HepG2 (cell line): ENCODE measurements around the gene GOLT1A. TPM values are rescaled to one million over a fixed set of nuclear protein-coding genes. Genes with fewer than 3 reads are reported as not detected.

Experiments used
- AKAP8 ChIP-seq: sonication (generic); formaldehyde crosslinking; IDR thresholded peaks from 2 replicates; pipeline ENCODE4 v1.5.1; 2020; ENCODE audit warnings: mild to moderate bottlenecking, missing genetic modification reagents
- IRF2 ChIP-seq: IDR thresholded peaks from 2 replicates; pipeline ENCODE4 v1.6.1; 2018; ENCODE audit warnings: missing genetic modification reagents, missing compliant biosample characterization
- ZFY ChIP-seq: sonication (generic); formaldehyde crosslinking; IDR thresholded peaks from 2 replicates; pipeline ENCODE4 v1.4.0; 2020; ENCODE audit warnings: missing genetic modification reagents
- ZNF496 ChIP-seq: sonication (generic); formaldehyde crosslinking; IDR thresholded peaks from 2 replicates; pipeline ENCODE4 v1.8.1; 2023; ENCODE audit warnings: mild to moderate bottlenecking, moderate library complexity, missing genetic modification reagents; ENCODE audit not compliant: insufficient replicate concordance
- ZNF629 ChIP-seq: sonication (generic); formaldehyde crosslinking; conservative IDR thresholded peaks from 2 replicates; pipeline ENCODE4 v1.5.0; 2020; ENCODE audit warnings: missing genetic modification reagents
- ZNF709 ChIP-seq: sonication (generic); formaldehyde crosslinking; IDR thresholded peaks from 2 replicates; pipeline ENCODE4 v1.5.0; 2020; ENCODE audit warnings: mild to moderate bottlenecking, missing genetic modification reagents
- ZSCAN20 ChIP-seq: sonication (generic); formaldehyde crosslinking; IDR thresholded peaks from 2 replicates; pipeline ENCODE4 v1.4.0; 2020; ENCODE audit warnings: missing genetic modification reagents, mild to moderate bottlenecking, borderline replicate concordance
- polyA plus RNA-seq, 8 experiments: library from polyadenylated mRNA; depleted of rRNA in 3 of 8; stranded (reverse) in 7 of 8; unstranded in 1 of 8; fragments of >200 nt; fragmentation: Illumina TruSeq in 4 of 8; extraction: Trizol in 4 of 8; gene quantifications; 2 replicates each; pipeline versions ENCODE4 v1.2.1 to v1.2.3, GENCODE V29; 2011 to 2016; ENCODE audit warnings: low read depth in 4 of 8, missing spikeins in 1 of 8, mixed read lengths in 1 of 8; ENCODE audit not compliant: insufficient read depth in 1 of 8
- total RNA-seq, 5 experiments: library from RNA; depleted of rRNA; stranded (reverse); fragments of >200 nt; fragmentation: Illumina TruSeq; extraction: Trizol; gene quantifications; 2 replicates each; pipeline ENCODE4 v1.2.3, GENCODE V29; 2016; ENCODE audit warnings: low read depth in 1 of 5
- TF ChIP-seq, protein P1 (sequence below): IDR thresholded peaks from 2 replicates; pipeline ENCODE4 v1.6.1; 2016; ENCODE audit warnings: low read depth
- TF ChIP-seq, protein P2 (sequence below): sonication (generic); formaldehyde crosslinking; IDR thresholded peaks from 2 replicates; pipeline ENCODE4 v1.8.1; 2023; ENCODE audit warnings: missing genetic modification reagents, mild to moderate bottlenecking, borderline replicate concordance
- TF ChIP-seq, protein P3 (sequence below): sonication (generic); formaldehyde crosslinking; IDR thresholded peaks from 2 replicates; pipeline ENCODE4 v1.9.0; 2021; ENCODE audit warnings: mild to moderate bottlenecking, missing genetic modification reagents
- TF ChIP-seq, protein P4 (sequence below): IDR thresholded peaks from 2 replicates; pipeline ENCODE4 v1.4.0; 2020; ENCODE audit warnings: mild to moderate bottlenecking, missing genetic modification reagents
- TF ChIP-seq, protein P5 (sequence below): sonication (generic); formaldehyde crosslinking; IDR thresholded peaks from 2 replicates; pipeline ENCODE4 v1.5.1; 2020; ENCODE audit warnings: mild to moderate bottlenecking, missing genetic modification reagents, borderline replicate concordance

GOLT1A gene
- total and polyA plus RNA-seq, 2 of the 13 experiments (the other 11 are each of a cell fraction or from before 2014, with no cell fraction given), result 25.8 to 28.0 TPM

DNA sequence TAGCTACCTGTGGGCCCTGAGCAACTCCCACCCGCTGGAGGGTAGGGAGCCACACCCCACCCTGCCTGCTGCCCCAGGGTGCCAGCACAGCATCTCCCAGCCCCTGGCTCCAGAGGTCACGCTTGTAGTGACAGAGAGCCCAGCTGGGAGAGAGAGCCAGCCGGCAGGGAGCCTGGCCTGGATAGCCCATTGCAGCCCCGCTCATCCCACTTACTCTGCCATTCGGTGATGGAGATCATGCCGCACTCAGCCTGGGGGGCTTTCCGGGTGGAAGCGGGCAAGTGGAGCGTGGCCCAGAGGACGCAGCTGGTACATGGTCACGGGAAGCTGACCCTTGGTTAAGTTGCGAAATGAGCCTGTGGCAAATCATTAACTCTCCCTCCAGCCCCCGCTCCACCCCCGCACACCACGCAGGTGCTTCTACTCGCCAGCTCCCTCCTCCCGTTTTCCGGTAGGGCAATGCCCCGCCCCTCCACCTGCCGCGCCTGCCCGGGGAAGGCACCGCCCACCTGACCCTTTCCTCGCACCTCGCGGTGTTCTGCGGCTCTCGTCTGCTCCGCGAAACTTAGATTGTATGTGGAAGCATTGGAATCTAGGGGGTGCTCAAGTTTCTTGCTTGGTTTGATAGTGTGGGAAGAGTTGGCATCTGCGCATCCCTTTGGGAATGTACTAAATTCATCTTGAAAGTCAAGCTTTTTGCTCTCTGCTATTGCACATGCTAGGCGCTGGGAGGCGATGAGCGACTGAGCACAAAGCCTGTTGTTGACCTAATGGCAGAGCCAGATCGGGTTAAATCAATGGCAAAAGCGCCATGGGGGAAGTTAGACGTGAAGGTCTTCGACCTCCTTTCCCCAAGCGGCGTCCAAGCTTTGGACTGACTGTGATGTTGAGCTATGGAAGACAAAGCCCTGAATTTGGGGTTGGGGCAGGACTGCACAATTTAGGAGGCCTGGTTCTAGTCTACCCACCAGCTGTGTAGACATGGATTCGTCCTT lies at the start of gene GOLT1A (continued):
- 0 out of 2 replicates have a peak, but pooled peaks have one; percentile 11 for TF ChIP-seq ZNF629 (CRISPR knock-in tag)
- no peak for TF ChIP-seq ZNF496
- TF ChIP-seq, protein P1, sequence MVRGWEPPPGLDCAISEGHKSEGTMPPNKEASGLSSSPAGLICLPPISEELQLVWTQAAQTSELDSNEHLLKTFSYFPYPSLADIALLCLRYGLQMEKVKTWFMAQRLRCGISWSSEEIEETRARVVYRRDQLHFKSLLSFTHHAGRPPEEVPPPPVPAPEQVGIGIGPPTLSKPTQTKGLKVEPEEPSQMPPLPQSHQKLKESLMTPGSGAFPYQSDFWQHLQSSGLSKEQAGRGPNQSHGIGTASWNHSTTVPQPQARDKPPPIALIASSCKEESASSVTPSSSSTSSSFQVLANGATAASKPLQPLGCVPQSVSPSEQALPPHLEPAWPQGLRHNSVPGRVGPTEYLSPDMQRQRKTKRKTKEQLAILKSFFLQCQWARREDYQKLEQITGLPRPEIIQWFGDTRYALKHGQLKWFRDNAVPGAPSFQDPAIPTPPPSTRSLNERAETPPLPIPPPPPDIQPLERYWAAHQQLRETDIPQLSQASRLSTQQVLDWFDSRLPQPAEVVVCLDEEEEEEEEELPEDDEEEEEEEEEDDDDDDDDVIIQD (CRISPR knock-in tag), result peak; percentile 78; the same call in 1 of the 2 replicates
- TF ChIP-seq, protein P2, sequence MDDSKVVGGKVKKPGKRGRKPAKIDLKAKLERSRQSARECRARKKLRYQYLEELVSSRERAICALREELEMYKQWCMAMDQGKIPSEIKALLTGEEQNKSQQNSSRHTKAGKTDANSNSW (CRISPR knock-in tag), result no peak
- TF ChIP-seq AKAP8, result peak; percentile 63
- TF ChIP-seq, protein P3, sequence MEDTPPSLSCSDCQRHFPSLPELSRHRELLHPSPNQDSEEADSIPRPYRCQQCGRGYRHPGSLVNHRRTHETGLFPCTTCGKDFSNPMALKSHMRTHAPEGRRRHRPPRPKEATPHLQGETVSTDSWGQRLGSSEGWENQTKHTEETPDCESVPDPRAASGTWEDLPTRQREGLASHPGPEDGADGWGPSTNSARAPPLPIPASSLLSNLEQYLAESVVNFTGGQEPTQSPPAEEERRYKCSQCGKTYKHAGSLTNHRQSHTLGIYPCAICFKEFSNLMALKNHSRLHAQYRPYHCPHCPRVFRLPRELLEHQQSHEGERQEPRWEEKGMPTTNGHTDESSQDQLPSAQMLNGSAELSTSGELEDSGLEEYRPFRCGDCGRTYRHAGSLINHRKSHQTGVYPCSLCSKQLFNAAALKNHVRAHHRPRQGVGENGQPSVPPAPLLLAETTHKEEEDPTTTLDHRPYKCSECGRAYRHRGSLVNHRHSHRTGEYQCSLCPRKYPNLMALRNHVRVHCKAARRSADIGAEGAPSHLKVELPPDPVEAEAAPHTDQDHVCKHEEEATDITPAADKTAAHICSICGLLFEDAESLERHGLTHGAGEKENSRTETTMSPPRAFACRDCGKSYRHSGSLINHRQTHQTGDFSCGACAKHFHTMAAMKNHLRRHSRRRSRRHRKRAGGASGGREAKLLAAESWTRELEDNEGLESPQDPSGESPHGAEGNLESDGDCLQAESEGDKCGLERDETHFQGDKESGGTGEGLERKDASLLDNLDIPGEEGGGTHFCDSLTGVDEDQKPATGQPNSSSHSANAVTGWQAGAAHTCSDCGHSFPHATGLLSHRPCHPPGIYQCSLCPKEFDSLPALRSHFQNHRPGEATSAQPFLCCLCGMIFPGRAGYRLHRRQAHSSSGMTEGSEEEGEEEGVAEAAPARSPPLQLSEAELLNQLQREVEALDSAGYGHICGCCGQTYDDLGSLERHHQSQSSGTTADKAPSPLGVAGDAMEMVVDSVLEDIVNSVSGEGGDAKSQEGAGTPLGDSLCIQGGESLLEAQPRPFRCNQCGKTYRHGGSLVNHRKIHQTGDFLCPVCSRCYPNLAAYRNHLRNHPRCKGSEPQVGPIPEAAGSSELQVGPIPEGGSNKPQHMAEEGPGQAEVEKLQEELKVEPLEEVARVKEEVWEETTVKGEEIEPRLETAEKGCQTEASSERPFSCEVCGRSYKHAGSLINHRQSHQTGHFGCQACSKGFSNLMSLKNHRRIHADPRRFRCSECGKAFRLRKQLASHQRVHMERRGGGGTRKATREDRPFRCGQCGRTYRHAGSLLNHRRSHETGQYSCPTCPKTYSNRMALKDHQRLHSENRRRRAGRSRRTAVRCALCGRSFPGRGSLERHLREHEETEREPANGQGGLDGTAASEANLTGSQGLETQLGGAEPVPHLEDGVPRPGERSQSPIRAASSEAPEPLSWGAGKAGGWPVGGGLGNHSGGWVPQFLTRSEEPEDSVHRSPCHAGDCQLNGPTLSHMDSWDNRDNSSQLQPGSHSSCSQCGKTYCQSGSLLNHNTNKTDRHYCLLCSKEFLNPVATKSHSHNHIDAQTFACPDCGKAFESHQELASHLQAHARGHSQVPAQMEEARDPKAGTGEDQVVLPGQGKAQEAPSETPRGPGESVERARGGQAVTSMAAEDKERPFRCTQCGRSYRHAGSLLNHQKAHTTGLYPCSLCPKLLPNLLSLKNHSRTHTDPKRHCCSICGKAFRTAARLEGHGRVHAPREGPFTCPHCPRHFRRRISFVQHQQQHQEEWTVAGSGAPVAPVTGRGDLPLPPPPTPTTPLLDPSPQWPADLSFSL (CRISPR knock-in tag), result no peak
- TF ChIP-seq ZNF709 (CRISPR knock-in tag), result no peak
- peak; percentile 64 for TF ChIP-seq ZFY
- TF ChIP-seq, protein P4, sequence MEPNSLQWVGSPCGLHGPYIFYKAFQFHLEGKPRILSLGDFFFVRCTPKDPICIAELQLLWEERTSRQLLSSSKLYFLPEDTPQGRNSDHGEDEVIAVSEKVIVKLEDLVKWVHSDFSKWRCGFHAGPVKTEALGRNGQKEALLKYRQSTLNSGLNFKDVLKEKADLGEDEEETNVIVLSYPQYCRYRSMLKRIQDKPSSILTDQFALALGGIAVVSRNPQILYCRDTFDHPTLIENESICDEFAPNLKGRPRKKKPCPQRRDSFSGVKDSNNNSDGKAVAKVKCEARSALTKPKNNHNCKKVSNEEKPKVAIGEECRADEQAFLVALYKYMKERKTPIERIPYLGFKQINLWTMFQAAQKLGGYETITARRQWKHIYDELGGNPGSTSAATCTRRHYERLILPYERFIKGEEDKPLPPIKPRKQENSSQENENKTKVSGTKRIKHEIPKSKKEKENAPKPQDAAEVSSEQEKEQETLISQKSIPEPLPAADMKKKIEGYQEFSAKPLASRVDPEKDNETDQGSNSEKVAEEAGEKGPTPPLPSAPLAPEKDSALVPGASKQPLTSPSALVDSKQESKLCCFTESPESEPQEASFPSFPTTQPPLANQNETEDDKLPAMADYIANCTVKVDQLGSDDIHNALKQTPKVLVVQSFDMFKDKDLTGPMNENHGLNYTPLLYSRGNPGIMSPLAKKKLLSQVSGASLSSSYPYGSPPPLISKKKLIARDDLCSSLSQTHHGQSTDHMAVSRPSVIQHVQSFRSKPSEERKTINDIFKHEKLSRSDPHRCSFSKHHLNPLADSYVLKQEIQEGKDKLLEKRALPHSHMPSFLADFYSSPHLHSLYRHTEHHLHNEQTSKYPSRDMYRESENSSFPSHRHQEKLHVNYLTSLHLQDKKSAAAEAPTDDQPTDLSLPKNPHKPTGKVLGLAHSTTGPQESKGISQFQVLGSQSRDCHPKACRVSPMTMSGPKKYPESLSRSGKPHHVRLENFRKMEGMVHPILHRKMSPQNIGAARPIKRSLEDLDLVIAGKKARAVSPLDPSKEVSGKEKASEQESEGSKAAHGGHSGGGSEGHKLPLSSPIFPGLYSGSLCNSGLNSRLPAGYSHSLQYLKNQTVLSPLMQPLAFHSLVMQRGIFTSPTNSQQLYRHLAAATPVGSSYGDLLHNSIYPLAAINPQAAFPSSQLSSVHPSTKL, result peak; percentile 68
- TF ChIP-seq IRF2 (CRISPR knock-in tag), result peak; percentile 89
- 0 out of 2 replicates have a peak, but pooled peaks have one; percentile 94 for TF ChIP-seq ZSCAN20 (CRISPR knock-in tag)
- TF ChIP-seq, protein P5, sequence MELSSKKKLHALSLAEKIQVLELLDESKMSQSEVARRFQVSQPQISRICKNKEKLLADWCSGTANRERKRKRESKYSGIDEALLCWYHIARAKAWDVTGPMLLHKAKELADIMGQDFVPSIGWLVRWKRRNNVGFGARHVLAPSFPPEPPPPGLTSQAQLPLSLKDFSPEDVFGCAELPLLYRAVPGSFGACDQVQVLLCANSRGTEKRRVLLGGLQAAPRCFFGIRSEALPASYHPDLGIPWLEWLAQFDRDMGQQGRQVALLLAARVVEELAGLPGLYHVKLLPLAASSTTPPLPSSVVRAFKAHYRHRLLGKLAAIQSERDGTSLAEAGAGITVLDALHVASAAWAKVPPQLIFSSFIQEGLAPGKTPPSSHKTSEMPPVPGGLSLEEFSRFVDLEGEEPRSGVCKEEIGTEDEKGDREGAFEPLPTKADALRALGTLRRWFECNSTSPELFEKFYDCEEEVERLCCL, result peak; percentile 70; the same call in 1 of the 2 replicates
